HG02798 (cell line): ENCODE results near the gene R3HDM2.

Source experiments
- ATAC-seq: cut with Tn5 transposase; IDR thresholded peaks from one replicate; pipeline ENCODE4 v1.9.1; 2021; ENCODE audit warnings: mild to moderate bottlenecking; ENCODE audit not compliant: unreplicated experiment, poor library complexity

R3HDM2 gene

DNA sequence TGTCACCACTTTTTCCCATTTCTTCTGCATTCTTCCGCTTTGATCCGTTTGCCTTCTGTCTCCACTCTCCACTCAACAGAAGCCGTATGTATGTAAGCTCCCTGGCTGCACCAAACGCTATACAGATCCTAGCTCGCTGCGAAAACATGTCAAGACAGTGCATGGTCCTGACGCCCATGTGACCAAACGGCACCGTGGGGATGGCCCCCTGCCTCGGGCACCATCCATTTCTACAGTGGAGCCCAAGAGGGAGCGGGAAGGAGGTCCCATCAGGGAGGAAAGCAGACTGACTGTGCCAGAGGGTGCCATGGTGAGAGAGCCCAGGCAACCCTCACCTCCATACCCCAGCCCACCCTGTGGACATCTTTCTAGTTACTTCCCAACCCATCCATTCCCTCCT lies 37.1 kb upstream of the R3HDM2 start:
- no peak for ATAC-seq

DNA sequence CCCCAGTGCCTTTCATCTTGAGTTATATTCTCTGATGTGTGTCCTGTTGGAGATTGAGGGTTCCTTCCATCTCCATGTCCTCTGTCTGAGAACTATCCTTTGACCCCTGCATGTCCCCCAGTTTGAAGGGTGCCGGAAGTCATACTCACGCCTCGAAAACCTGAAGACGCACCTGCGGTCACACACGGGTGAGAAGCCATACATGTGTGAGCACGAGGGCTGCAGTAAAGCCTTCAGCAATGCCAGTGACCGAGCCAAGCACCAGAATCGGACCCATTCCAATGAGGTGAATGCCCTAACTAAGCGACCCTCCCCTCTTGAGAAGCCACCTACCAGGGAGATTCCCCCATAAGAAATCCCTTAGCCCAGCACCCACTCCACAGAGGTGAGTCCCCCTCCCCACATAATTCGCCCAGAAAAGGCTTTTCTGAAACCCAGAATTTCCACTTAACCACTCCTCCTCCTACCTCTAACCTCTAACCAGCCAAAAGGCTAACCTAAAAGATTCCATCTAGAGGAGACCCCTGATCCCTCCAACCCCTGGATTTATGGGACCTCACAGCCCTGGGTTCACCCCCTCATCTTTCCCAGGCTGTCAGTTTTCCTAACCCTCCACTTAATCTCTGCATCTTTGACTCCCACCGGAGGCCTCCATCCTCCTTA lies 36.5 kb upstream of the R3HDM2 start:
- ATAC-seq = no peak

DNA sequence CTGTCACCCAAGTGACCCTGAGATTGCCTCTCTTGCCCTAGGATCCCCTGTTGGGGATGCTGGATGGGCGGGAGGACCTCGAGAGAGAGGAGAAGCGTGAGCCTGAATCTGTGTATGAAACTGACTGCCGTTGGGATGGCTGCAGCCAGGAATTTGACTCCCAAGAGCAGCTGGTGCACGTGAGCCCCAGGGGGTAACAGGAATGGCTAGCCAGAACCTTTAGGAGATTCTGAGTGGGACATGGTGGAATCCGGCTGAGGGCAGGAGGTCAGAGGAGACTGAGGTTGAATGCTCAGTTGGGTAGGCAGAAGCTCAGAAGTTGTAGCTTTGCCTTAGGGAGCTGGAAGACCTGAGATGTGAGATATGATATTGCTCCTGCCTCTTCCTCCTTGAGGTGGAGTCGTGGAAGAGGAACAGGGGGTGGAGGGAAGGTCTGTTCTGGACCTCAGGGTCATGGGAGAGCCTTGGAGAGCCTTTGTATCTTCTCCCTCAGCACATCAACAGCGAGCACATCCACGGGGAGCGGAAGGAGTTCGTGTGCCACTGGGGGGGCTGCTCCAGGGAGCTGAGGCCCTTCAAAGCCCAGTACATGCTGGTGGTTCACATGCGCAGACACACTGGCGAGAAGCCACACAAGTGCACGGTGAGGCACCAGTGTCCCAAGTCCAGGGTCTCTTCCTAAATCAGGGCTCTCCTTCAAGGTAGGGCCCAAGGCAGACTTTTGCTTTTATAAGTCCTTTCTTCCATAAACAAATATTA lies 35.1 kb upstream of the R3HDM2 start:
- ATAC-seq = no peak

DNA sequence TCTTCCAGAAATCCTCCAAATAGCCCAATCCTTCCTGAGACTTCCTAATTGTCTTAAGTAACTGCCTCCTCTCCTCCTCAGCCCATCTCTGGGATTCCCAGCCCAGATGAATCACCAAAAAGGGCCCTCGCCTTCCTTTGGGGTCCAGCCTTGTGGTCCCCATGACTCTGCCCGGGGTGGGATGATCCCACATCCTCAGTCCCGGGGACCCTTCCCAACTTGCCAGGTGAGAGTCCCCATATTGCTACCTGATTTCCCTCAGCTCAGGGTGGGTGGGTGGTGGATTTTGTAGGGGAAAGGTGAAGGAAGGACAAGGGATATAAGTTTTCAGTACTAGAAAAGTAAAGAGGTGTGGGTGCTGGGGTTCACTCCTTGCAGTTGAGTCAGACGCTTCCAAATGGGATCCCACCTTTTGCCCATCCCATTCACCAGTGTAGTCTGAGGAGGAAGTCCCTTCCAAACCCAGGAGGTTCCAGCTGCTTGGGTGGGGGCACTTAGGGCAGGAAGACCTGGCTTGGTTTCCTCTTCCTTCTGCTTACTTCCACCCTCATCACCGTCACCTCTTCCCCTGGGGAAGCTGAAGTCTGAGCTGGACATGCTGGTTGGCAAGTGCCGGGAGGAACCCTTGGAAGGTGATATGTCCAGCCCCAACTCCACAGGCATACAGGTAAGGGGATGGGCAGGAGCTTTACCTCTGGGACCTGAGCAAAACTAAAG lies 34.3 kb upstream of the R3HDM2 start:
- ATAC-seq = no peak

DNA sequence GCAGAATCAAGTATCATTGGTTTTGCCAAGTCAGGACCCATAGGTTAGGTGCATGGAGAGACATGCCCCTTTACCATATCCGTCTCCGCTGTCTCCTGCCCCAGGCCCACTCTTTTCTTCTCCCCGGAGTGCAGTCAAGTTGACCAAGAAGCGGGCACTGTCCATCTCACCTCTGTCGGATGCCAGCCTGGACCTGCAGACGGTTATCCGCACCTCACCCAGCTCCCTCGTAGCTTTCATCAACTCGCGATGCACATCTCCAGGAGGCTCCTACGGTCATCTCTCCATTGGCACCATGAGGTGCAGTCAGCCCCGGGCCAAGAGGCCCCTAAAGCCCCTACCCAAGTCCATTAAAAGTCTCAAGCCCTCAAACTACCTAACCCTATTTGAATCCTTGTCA lies 33.7 kb upstream of the R3HDM2 start:
- ATAC-seq = no peak

DNA sequence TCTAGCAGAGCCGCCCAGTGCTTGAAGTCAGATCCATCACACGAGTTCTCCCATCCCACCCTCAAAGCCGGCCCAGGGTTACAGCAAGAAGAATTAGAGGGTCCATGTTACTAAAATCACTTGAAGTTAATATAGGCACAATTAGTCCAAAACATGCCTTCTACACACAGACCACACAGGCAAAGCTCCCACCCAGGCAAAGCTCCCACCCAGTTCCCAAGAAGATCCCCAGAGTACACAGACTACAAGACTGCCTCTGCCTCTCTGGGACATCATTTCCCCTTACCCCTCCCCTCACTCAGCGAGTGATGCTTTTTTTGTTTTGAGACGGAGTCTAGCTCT lies 32.0 kb upstream of the R3HDM2 start:
- no peak for ATAC-seq

DNA sequence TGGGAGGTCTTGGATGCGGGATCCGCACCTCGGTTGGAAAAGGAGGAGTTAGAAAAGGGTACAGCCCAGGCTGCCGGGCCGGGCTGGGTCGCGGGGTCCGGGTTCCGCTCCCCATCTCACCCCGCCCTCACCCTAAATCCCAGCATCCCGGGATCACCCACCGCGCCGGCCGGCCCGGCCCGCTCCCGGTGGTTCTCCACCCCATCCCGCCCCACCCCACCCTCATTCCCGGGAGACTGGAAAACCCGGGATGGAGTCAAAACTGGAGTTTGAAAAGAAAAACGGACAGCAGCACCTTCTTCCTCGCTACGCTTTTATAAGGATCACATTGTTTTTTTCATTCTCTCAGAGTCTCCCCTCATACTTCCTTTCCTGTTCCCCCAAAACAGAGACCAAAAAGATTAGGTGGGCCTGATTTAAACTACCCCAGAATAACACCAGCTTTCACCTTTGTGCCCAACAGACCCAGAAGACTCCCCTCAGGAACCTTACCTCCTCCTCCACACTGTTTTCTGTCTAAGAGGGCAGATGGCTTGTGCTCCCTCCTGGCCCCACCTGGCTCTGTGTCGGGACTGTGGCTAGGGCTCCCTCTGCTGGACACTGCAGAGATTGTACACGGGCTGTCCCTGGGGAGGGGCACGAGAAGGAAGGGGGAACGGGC lies 31.5 kb upstream of the R3HDM2 start:
- peak; percentile 74 for ATAC-seq

DNA sequence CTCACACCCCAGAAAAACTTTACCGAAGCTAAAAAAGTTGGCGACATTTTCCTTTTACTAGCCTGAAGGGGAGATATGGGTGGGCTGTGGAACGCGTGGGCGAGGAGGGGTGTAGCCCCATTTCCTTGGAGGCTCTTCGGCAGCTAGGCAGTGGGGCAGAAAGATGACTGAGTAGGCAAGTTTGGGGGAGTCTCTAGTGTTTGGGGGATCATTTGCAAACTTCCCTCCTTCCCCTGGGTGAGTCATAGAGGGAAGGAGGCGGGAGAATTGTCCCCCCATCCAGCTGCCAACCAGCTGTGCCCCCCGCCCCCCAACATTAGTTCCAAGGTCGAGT lies 31.0 kb upstream of the R3HDM2 start:
- ATAC-seq = no peak

GRCh38 chr12:57461276-57461916 lies 30.6 kb upstream of the R3HDM2 start:
- ATAC-seq = no peak

DNA sequence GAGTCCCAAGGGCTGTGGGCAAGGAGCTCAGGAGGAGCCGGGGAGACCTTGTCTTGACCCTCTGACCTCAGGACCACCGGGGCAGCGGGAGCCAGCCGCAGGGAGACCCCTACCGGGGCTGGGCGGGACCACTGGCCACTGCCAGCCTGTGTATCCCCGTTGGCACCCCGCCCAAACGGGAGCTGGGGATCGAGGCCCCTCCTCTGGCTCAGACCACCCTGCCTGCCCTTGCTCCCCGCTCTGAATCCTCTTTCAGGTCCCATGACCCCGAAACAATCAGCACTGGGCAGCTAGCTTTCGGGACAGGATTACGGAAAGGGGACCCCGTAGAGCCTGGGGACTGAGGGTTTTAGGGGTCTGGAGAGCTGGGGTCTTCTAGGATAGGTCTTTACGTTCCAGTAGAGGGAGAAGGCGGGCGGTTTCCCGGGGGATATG lies 30.0 kb upstream of the R3HDM2 start:
- ATAC-seq = no peak

GRCh38 chr12:57460468-57460784 lies 29.6 kb upstream of the R3HDM2 start:
- ATAC-seq = no peak

DNA sequence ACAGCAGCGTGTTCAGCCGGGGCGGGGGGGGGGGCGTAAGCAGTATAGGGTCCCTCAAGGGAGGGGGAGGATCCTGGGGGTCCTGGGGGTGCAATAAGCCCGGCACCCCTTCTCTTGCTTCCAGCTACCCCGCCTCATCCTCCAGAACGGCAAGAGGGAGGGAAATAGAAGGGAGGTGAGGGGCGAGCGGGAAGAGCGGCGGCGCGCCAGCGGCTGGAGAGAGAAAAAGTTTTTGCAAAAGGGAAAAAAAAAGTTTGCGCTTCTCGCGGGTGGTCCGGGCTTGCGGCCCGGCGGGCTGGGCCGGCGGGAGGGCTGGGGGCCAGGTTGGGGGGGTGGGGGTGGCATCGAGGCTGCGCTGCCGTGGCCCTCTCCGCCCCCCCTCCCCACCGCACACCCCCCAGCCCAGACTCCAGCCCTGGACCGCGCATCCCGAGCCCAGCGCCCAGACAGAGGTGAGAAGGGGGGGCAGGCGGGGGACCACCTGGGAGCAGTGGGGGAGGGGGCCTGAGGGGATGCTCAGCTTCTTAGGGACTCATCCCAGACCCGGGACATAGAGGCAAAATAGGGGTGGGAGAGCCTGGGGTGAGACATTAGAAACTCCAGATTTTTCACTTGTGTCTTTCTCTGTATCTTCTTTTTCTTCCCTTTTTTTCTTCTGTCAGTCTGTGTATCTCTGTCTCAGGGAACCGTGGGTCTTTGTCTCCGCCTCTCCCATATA lies 29.1 kb upstream of the R3HDM2 start, which contains the start of gene GLI1:
Gene GLI1 (plus strand): TSS at position 36 of the 718 bp plus-strand sequence. CDS start 3,907 bp downstream, outside the sequence.
- ATAC-seq = no peak

DNA sequence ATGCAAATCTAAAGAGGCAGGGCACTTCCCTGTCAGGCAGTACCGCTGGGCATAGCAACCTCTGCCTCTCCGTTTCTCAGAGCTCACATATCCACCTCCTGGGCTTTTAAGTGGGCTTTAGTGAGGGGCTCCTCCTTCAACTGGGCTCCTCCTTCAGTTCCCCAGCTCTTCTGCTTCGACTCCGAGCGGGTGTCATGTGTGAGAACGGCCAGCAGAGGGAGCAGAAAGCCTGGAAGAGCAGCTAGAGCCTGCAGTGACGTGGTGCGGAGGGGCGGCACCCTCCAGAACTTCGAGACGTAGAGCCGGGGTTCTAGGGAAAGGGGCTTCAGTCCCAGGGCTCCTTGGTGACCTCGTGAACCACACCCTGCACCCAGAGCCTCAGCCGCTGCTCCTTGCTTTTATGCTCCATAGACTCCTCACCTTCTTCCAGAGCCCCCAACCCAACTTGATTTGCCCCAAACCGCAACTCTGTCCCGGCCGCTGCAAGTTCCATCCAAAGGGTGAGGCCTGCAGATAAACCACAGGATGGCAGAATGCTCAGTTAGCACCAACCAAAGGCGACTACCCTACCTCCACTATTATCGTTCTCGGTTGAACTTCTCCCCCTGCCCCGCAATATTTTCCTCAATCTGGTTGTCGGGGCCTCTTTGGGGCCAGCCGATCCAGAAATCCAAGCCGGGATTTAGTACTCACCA lies 28.4 kb upstream of the R3HDM2 start:
- ATAC-seq = peak; percentile 61

DNA sequence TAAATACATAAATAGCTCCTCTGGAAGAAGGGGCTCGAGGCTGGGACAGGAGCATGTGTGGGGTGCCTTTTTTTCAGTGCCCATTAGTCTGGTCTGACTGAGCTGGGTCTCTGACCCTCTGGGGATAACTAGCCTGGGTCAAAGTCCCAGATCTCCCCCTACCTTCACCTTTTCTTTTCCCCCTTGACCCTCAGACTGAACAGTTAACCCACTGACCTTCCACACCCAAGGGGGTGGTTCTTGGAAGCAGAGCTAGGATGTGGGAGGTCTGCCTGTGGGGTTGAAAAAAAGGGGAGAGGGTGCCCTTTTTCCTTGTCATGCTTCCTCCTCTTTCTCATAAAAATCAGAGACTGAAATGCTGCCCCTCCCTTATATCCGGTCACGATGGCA lies 27.8 kb upstream of the R3HDM2 start:
- no peak for ATAC-seq

DNA sequence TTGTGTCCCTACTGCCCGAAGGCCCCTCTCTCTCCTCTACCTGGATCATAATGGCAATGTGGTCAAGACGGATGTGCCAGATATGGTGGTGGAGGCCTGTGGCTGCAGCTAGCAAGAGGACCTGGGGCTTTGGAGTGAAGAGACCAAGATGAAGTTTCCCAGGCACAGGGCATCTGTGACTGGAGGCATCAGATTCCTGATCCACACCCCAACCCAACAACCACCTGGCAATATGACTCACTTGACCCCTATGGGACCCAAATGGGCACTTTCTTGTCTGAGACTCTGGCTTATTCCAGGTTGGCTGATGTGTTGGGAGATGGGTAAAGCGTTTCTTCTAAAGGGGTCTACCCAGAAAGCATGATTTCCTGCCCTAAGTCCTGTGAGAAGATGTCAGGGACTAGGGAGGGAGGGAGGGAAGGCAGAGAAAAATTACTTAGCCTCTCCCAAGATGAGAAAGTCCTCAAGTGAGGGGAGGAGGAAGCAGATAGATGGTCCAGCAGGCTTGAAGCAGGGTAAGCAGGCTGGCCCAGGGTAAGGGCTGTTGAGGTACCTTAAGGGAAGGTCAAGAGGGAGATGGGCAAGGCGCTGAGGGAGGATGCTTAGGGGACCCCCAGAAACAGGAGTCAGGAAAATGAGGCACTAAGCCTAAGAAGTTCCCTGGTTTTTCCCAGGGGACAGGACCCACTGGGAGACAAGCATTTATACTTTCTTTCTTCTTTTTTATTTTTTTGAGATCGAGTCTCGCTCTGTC lies 26.1 kb upstream of the R3HDM2 start:
- ATAC-seq = no peak

- peak; percentile 25 for ATAC-seq
Observed at GRCh38 chr12:57456145-57456700, 25.4 kb upstream of the R3HDM2 start.

DNA sequence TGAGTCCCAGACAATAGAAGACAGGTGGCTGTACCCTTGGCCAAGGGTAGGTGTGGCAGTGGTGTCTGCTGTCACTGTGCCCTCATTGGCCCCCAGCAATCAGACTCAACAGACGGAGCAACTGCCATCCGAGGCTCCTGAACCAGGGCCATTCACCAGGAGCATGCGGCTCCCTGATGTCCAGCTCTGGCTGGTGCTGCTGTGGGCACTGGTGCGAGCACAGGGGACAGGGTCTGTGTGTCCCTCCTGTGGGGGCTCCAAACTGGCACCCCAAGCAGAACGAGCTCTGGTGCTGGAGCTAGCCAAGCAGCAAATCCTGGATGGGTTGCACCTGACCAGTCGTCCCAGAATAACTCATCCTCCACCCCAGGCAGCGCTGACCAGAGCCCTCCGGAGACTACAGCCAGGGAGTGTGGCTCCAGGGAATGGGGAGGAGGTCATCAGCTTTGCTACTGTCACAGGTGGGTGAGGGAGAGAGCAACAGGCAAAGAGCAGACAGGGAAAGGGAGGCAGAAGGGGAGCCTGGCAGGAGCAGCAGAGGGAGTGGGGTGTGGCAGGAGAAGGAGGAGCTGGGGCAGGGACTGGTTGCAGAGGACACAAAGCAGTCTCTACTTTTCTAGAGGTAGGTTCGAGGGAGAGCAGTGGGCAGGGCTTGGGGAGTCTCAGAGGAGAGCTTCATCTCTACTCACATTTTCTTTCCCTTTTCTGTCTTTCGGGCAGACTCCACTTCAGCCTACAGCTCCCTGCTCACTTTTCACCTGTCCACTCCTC lies 24.7 kb upstream of the R3HDM2 start:
- ATAC-seq = no peak
